Lower leg skin (tissue), 4 donors: Measurements from ENCODE around the gene MEF2C. TPM values are rescaled to one million over a fixed set of nuclear protein-coding genes. Genes with fewer than 3 reads are reported as not detected.

ENCODE experiments used
- DNase-seq, 2 donors: peaks; one replicate each; pipeline ENCODE4 v3.0.0-alpha.2; 2019; ENCODE audit warnings: low spot score in 2 of 2
- H3K4me3 ChIP-seq: fragments of 200-600 bp; sonication (generic); 2 replicates; pipeline ENCODE4 v1.5.1; 2017; ENCODE audit warnings: mild to moderate bottlenecking, low read depth; ENCODE audit not compliant: poor library complexity, severe bottlenecking
- POLR2A ChIP-seq, 2 donors: fragments of 450-650 bp; IDR thresholded peaks; one replicate each; pipeline ENCODE4 v1.6.1; 2016 to 2017; ENCODE audit warnings: antibody characterized with exemption in 2 of 2, mild to moderate bottlenecking in 1 of 2, moderate library complexity in 1 of 2
- WGBS, 2 donors: methylation state at CpG; one replicate each; pipeline ENCODE4 v1.1.5; 2018; 5-methylcytosine and 5-hydroxymethylcytosine counted together
- intact Hi-C: fragments of 100-400 bp; cut with DNase I; formaldehyde crosslinking; loops from one replicate; pipeline ENCODE4 v1.15.0; 2023; ENCODE audit warnings: low total_unique reads
- total RNA-seq, 4 donors: library from RNA; depleted of rRNA; stranded (reverse); fragments of >200 nt; gene quantifications; one replicate each; pipeline ENCODE4 v1.1.0, GENCODE V29; 2016
- TF ChIP-seq, protein P1 (sequence below), 3 donors: fragments of 450-650 bp; IDR thresholded peaks; one replicate each; pipeline ENCODE4 v1.5.1; 2016; ENCODE audit warnings: antibody characterized with exemption in 3 of 3, mild to moderate bottlenecking in 3 of 3, moderate library complexity in 2 of 3

Gene MEF2C
- total RNA-seq, 4 donors from 2014 or later = 2.4 to 15.5 (median 8.1) TPM

DNA sequence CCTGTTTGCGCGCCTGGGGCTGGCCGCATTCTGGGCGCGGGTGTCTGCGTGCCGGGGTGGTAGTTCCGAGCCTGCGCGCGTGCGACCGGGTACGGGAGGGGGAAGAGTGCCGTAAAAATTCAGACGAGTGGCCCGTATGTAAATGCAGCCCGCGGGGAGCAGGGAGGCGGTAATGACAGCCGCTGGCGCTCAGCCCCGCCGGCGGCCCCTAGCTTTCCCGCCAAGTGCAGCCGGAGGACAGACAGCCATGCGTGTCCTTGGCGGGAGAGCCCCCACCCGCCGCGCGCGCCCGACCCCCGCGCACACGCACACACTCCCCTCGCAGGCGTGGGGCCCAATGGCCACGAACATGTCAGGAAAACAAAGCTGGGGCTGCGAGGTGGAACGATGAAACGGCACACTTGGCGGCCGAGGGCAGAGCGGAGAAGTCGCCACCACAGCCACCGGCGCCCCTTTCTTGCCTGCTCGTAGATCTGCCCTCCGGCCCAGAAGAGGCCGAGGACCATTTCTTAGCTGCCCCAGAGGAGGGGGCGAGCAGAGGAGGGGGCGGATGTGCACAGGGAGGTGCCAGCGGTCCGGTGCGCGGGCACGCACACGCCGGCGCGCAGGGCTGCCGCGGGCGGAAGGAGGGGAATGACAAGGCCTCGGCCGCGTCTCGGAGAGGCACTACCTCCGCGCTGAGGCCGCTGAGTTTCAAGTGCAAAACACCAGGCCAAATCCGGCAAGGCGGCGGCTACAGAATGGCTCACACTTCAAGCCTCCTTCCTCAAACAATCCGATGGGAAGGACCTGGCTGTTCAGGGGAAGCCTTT, 208.4 kb downstream of the MEF2C start:
- no peak overlapping the region for H3K4me3 ChIP-seq
- no peak for DNase-seq
- 0 to 3% methylated on average over 35 to 72 of the region's 78 CpGs for WGBS, 2 donors
- intact Hi-C loops = no loop called here
- TF ChIP-seq, protein P1, sequence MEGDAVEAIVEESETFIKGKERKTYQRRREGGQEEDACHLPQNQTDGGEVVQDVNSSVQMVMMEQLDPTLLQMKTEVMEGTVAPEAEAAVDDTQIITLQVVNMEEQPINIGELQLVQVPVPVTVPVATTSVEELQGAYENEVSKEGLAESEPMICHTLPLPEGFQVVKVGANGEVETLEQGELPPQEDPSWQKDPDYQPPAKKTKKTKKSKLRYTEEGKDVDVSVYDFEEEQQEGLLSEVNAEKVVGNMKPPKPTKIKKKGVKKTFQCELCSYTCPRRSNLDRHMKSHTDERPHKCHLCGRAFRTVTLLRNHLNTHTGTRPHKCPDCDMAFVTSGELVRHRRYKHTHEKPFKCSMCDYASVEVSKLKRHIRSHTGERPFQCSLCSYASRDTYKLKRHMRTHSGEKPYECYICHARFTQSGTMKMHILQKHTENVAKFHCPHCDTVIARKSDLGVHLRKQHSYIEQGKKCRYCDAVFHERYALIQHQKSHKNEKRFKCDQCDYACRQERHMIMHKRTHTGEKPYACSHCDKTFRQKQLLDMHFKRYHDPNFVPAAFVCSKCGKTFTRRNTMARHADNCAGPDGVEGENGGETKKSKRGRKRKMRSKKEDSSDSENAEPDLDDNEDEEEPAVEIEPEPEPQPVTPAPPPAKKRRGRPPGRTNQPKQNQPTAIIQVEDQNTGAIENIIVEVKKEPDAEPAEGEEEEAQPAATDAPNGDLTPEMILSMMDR (IDR thresholded peaks at IDR 0.05) = no peak
- TF ChIP-seq POLR2A (IDR thresholded peaks at IDR 0.05) = no peak

GRCh38 chr5:88673253-88674105, 209.5 kb downstream of the MEF2C start:
- TF ChIP-seq, protein P1 (IDR thresholded peaks at IDR 0.05) = no peak
- no peak for TF ChIP-seq POLR2A (IDR thresholded peaks at IDR 0.05)
- DNase-seq = no peak
- H3K4me3 ChIP-seq = no peak overlapping the region
- WGBS, 2 donors = 9% methylated on average over 15 of the region's 15 CpGs
- intact Hi-C loops = no loop called here

DNA sequence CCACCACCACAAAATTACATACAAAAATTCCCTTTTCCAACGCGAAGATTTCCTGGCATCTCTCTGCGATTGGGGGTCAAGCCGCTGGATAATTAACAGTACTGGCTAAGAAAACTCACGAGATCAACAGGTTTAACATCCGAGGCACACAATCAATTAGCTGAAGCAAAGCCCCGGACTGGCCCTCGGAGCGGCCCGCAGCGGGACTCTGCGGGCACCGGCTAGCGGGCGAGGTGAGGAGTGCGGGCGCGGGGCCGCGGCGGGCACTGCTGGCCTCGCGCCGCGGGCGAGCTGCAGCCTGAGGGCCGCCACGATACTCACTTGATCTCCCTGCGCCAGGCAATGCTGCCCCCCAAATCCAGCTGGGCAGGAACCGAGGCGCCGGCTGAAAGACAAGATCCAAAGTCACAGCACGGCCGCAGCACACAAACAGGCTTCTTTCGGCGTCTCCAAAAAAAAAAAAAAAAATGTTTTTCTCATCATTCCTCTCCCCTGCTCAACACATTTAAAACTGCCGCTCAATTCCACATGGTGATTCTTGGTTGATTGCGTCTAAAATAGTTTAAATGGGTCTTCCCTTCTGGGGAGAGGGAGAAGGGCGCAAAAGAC, 210.2 kb downstream of the MEF2C start:
- 12 to 15% methylated on average over 24 to 39 of the region's 39 CpGs for whole genome bisulfite sequencing, 2 donors
- intact Hi-C loops = no loop called here
- no peak for TF ChIP-seq POLR2A (IDR thresholded peaks at IDR 0.05)
- TF ChIP-seq, protein P1 (IDR thresholded peaks at IDR 0.05) = no peak
- no peak for DNase-seq
- no peak overlapping the region for H3K4me3 ChIP-seq

- 14 to 19% methylated on average over 25 of the region's 25 CpGs for WGBS, 2 donors
- no peak for DNase-seq
- intact Hi-C loops = no loop called here
- H3K4me3 ChIP-seq = no peak overlapping the region
- TF ChIP-seq, protein P1 (IDR thresholded peaks at IDR 0.05) = no peak
- TF ChIP-seq POLR2A (IDR thresholded peaks at IDR 0.05) = no peak
Measured at GRCh38 chr5:88671505-88672499, 211.2 kb downstream of the MEF2C start.

GRCh38 chr5:88671106-88671504, 211.9 kb downstream of the MEF2C start:
- no peak for TF ChIP-seq POLR2A (IDR thresholded peaks at IDR 0.05)
- TF ChIP-seq, protein P1 (IDR thresholded peaks at IDR 0.05) = no peak
- 32 to 45% methylated on average over 1 of the region's 1 CpG for WGBS, 2 donors
- intact Hi-C loops = no loop called here
- DNase-seq = no peak
- H3K4me3 ChIP-seq = no peak overlapping the region
